CD4-positive, alpha-beta T cell (primary cell): ENCODE measurements around the gene SPSB1. TPM values are rescaled to one million over a fixed set of nuclear protein-coding genes. Genes with fewer than 3 reads are reported as not detected.

Source experiments
- ATAC-seq: fragments of 200-7000 bp; cut with Tn5 transposase; one replicate; pipeline ENCODE4 v1.10.0; 2022; ENCODE audit warnings: mild to moderate bottlenecking; ENCODE audit not compliant: poor library complexity
- CTCF ChIA-PET: fragments of 350-600 bp; sonication (Branson Sonifier 250); formaldehyde crosslinking; loops from one replicate; lab custom pipeline; 2021; ENCODE audit warnings: antibody characterized with exemption, inconsistent platforms; lab: Charles Lee
- POLR2A ChIA-PET: fragments of 350-600 bp; sonication (Branson Sonifier 250); formaldehyde crosslinking; loops from one replicate; lab custom pipeline; 2021; ENCODE audit warnings: antibody characterized with exemption, inconsistent platforms; lab: Charles Lee
- DNase-seq, 14 experiments: peaks; one replicate each; pipeline ENCODE4 v3.0.0-alpha.2; 2013 to 2020; ENCODE audit warnings: mixed read lengths in 2 of 14
- H3K27ac ChIP-seq, 2 donors: one replicate each; pipeline versions ENCODE4 v1.5.1 to v1.7.0; 2013; ENCODE audit warnings: low read length in 2 of 2, low read depth in 1 of 2, mild to moderate bottlenecking in 1 of 2
- H3K27me3 ChIP-seq, 2 experiments: 1 replicate in 1 of 2; 2 replicates in 1 of 2; pipeline versions ENCODE4 v1.6.1 to v1.7.0; 2013; ENCODE audit warnings: low read length in 2 of 2, control low read depth in 1 of 2, mild to moderate bottlenecking in 1 of 2, moderate library complexity in 1 of 2; ENCODE audit not compliant: insufficient read depth in 2 of 2, control insufficient read depth in 1 of 2
- H3K36me3 ChIP-seq: one replicate; pipeline ENCODE4 v1.6.1; 2013; ENCODE audit warnings: low read length, control low read depth; ENCODE audit not compliant: insufficient read depth
- H3K4me1 ChIP-seq: one replicate; pipeline ENCODE4 v1.6.1; 2013; ENCODE audit warnings: low read length, control low read depth; ENCODE audit not compliant: insufficient read depth
- H3K4me3 ChIP-seq: one replicate; pipeline ENCODE4 v1.5.1; 2013; ENCODE audit warnings: mild to moderate bottlenecking, low read length, moderate library complexity
- H3K9me3 ChIP-seq, 2 experiments: 1 replicate in 1 of 2; 2 replicates in 1 of 2; pipeline versions ENCODE4 v1.6.1 to v1.7.0; 2013; ENCODE audit warnings: low read length in 2 of 2, mild to moderate bottlenecking in 2 of 2, control low read depth in 1 of 2, moderate library complexity in 1 of 2; ENCODE audit not compliant: control insufficient read depth in 1 of 2, insufficient read depth in 1 of 2
- H3K27ac Mint-ChIP-seq: one replicate; pipeline ENCODE4 v1.8.0; 2020; ENCODE audit warnings: mixed read lengths
- H3K27me3 Mint-ChIP-seq: one replicate; pipeline ENCODE4 v1.8.0; 2021; ENCODE audit warnings: mixed read lengths
- H3K36me3 Mint-ChIP-seq: one replicate; pipeline ENCODE4 v1.8.0; 2021; ENCODE audit warnings: low read depth, mixed read lengths
- H3K4me1 Mint-ChIP-seq: one replicate; pipeline ENCODE4 v1.8.0; 2021; ENCODE audit warnings: low read depth, mixed read lengths
- H3K4me3 Mint-ChIP-seq: one replicate; pipeline ENCODE4 v1.8.0; 2020; ENCODE audit warnings: mild to moderate bottlenecking, mixed read lengths
- H3K9me3 Mint-ChIP-seq: one replicate; pipeline ENCODE4 v1.8.0; 2020; ENCODE audit warnings: mixed read lengths
- CTCF ChIP-seq: fragments of 200-600 bp; IDR thresholded peaks from one replicate; pipeline ENCODE4 v1.8.0; 2022; ENCODE audit warnings: antibody characterized with exemption, mild to moderate bottlenecking
- intact Hi-C, 2 experiments: fragments of 100-400 bp; cut with DNase I in 1 of 2; cut with micrococcal nuclease in 1 of 2; formaldehyde crosslinking; loops; one replicate each; pipeline versions ENCODE4 v1.15.1 to v1.9.0; 2023 to 2025; cut with DNase I, micrococcal nuclease
- total RNA-seq, 174 experiments: library from RNA in 2 of 174; stranded (reverse) in 2 of 174; gene quantifications; one replicate each; pipeline ENCODE4 v1.2.3 and lab custom pipeline; 2021 to 2026

The SPSB1 gene
- total RNA-seq, 2 experiments from 2014 or later: 1.9 to 2.3 TPM

DNA sequence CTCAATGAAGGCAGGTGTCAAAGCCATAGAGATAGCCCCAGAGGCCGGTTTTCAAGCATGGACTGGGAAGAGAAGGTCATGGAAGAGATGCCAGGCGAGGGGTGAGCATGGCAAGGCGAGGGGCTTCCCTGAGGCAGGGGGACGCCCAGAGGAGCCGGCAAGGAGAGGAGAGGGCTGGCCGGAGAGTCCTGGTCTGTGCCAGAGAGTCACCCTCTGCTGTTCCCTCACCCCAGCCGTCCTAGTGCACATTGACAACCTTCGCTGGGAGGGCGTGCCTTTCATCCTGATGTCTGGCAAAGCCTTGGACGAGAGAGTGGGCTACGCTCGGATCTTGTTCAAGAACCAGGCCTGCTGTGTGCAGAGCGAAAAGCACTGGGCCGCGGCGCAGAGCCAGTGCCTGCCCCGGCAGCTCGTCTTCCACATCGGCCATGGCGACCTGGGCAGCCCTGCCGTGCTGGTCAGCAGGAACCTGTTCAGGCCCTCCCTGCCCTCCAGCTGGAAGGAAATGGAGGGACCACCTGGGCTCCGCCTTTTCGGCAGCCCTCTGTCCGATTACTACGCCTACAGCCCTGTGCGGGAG is 29.3 kb upstream of the SPSB1 start:
- no peak for DNase-seq
- intact Hi-C loops: no loop called here
- no peak overlapping the region for H3K4me3 Mint-ChIP-seq
- Histone ChIP-seq H3K27me3 (no peaks in the 10 kb centered on the region), H3K36me3 (peaks cover 39% of the 10 kb centered on the region), H3K4me3 (no peak overlapping the region), H3K4me1 (peaks cover 4% of the 10 kb centered on the region), H3K27ac (no peak overlapping the region), H3K9me3 (no peaks in the 10 kb centered on the region)
- CTCF ChIA-PET: no interaction called here
- H3K36me3 Mint-ChIP-seq: peaks cover 60% of the 10 kb centered on the region
- TF ChIP-seq CTCF: no peak
- no peak for ATAC-seq
- H3K4me1 Mint-ChIP-seq: peaks cover 28% of the 10 kb centered on the region
- no peak overlapping the region for H3K27ac Mint-ChIP-seq
- no peaks in the 10 kb centered on the region for H3K27me3 Mint-ChIP-seq
- H3K9me3 Mint-ChIP-seq: no peaks in the 10 kb centered on the region
- POLR2A ChIA-PET: no interaction called here

DNA sequence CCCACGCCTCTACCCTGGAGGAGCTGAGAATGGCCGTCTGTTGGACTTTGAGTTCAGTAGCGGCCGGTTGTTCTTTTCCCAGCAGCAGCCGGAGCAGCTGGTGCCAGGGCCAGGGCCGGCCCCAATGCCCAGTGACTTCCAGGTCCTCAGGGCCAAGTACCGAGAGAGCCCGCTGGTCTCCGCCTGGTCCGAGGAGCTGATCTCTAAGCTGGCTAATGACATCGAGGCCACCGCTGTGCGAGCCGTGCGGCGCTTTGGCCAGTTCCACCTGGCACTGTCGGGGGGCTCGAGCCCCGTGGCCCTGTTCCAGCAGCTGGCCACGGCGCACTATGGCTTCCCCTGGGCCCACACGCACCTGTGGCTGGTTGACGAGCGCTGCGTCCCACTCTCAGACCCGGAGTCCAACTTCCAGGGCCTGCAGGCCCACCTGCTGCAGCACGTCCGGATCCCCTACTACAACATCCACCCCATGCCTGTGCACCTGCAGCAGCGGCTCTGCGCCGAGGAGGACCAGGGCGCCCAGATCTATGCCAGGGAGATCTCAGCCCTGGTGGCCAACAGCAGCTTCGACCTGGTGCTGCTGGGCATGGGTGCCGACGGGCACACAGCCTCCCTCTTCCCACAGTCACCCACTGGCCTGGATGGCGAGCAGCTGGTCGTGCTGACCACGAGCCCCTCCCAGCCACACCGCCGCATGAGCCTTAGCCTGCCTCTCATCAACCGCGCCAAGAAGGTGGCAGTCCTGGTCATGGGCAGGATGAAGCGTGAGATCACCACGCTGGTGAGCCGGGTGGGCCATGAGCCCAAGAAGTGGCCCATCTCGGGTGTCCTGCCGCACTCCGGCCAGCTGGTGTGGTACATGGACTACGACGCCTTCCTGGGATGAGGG is 28.5 kb upstream of the SPSB1 start:
- no peak overlapping the region for H3K4me3 Mint-ChIP-seq
- intact Hi-C loops: no loop called here
- TF ChIP-seq CTCF: no peak
- peaks cover 46% of the 10 kb centered on the region for H3K36me3 ChIP-seq
- peaks cover 56% of the 10 kb centered on the region for H3K36me3 Mint-ChIP-seq
- no peak overlapping the region for H3K27ac Mint-ChIP-seq
- no peaks in the 10 kb centered on the region for H3K9me3 ChIP-seq
- H3K9me3 Mint-ChIP-seq: no peaks in the 10 kb centered on the region
- no peaks in the 10 kb centered on the region for H3K27me3 Mint-ChIP-seq
- CTCF ChIA-PET: no interaction called here
- DNase-seq (no peak), ATAC-seq (no peak)
- H3K27me3 ChIP-seq: no peaks in the 10 kb centered on the region
- POLR2A ChIA-PET: no interaction called here
- H3K4me1 Mint-ChIP-seq: peaks cover 22% of the 10 kb centered on the region
- peaks cover 4% of the 10 kb centered on the region for H3K4me1 ChIP-seq
- no peak overlapping the region for H3K4me3 ChIP-seq
- H3K27ac ChIP-seq: no peak overlapping the region

- intact Hi-C loops: no loop called here
- Mint-ChIP-seq H3K4me3 (no peak overlapping the region), H3K4me1 (peaks cover 14% of the 10 kb centered on the region), H3K27ac (no peak overlapping the region), H3K9me3 (no peaks in the 10 kb centered on the region), H3K27me3 (no peaks in the 10 kb centered on the region), H3K36me3 (peaks cover 55% of the 10 kb centered on the region)
- DNase-seq (no peak), ATAC-seq (no peak)
- no peak for TF ChIP-seq CTCF
- Histone ChIP-seq H3K36me3 (peaks cover 46% of the 10 kb centered on the region), H3K4me1 (peaks cover 4% of the 10 kb centered on the region), H3K9me3 (no peaks in the 10 kb centered on the region), H3K27me3 (no peaks in the 10 kb centered on the region), H3K4me3 (no peak overlapping the region), H3K27ac (no peak overlapping the region)
- CTCF ChIA-PET: interaction anchor here (1.2 kb wide), 1 partner anchor 24 kb away, joined by 5 read pairs; no protein-coding TSS in a partner anchor
- POLR2A ChIA-PET: no interaction called here
These were observed 27.7 kb upstream of the SPSB1 start for GRCh38 chr1:9265037-9265436.
